ENCODE data around the gene CCDC141.

GRCh38 chr2:178807227-178808008 lies 242.5 kb downstream of the CCDC141 start, which contains the start of gene TTN:
- TF ChIP-seq POLR2A (IDR thresholded peaks at IDR 0.05) (no peak), CTCF (IDR thresholded peaks at IDR 0.05) (no peak)

Data from Peyer's patch (tissue), 4 donors.